Prostate gland (tissue), 2 donors: ENCODE data around the gene FITM2.

Source experiments
- CTCF ChIP-seq, 4 experiments: fragments of 200-600 bp in 2 of 4; fragments of 450-650 bp in 2 of 4; sonication (generic) in 2 of 4; IDR thresholded peaks; 1 replicate in 3 of 4; 2 replicates in 1 of 4; pipeline ENCODE4 v1.5.1; 2016 to 2019; ENCODE audit warnings: antibody characterized with exemption in 4 of 4, mild to moderate bottlenecking in 2 of 4, moderate library complexity in 2 of 4
- POLR2A ChIP-seq: fragments of 450-650 bp; IDR thresholded peaks from one replicate; pipeline ENCODE4 v1.6.1; 2016; ENCODE audit warnings: antibody characterized with exemption, mild to moderate bottlenecking

- no peak for TF ChIP-seq CTCF (IDR thresholded peaks at IDR 0.05)
- no peak for TF ChIP-seq POLR2A
These were observed 57.5 kb downstream of the FITM2 start for GRCh38 chr20:44253528-44253927.
